HepG2 (cell line): Measurements from ENCODE around the gene PGS1. TPM values are rescaled to one million over a fixed set of nuclear protein-coding genes. Genes with fewer than 3 reads are reported as not detected.
A peak's percentile ranks its signal among the peaks of the same experiment; 100 is the strongest.

ENCODE experiments used
- ATAC-seq: fragments of 200-7000 bp; cut with Tn5 transposase; 3 replicates; pipeline ENCODE4 v1.9.1; 2020; ENCODE audit warnings: mild to moderate bottlenecking, moderate library complexity
- BruUV-seq: library from RNA; stranded (reverse); fragments of 400-500 nt; replicated peaks from 2 replicates; lab custom pipeline; 2021; lab: Mats Ljungman, UMichigan
- CTCF ChIA-PET: fragments of 300-600 bp; formaldehyde crosslinking; extraction: SDS; loops from one replicate; lab custom pipeline; 2021; ENCODE audit warnings: low total read pairs, inconsistent platforms, low intra/inter-chr PET ratio; lab: Yijun Ruan, JAX
- POLR2A ChIA-PET: fragments of 350-600 bp; sonication (Branson Sonifier 250); formaldehyde crosslinking; loops from one replicate; lab custom pipeline; 2020; ENCODE audit warnings: antibody characterized with exemption, inconsistent platforms; lab: Yijun Ruan, JAX
- DNase-seq: peaks from one replicate; pipeline ENCODE4 v3.0.0-alpha.2; 2015; ENCODE audit warnings: low spot score
- FAIRE-seq: peaks from 3 replicates; lab custom pipeline; 2011; peaks lifted over from hg19 to GRCh38; lab: Jason Lieb, UNC
- H2AFZ ChIP-seq: one replicate; pipeline ENCODE4 v1.6.1; 2011; ENCODE audit warnings: low read length, inconsistent platforms
- H3K27ac ChIP-seq: fragments of 300-600 bp; 3 replicates; pipeline ENCODE4 v1.8.0; 2011; ENCODE audit warnings: mixed run types, mild to moderate bottlenecking, mixed read lengths, low read length, inconsistent platforms; ENCODE audit not compliant: insufficient read depth; ENCODE audit errors: extremely low read length
- H3K27me3 ChIP-seq, 2 experiments: fragments of 200-600 bp in 1 of 2; 2 replicates in 1 of 2; 3 replicates in 1 of 2; pipeline versions ENCODE4 v1.6.0 to v1.8.0; 2011; ENCODE audit warnings: low read length in 2 of 2, mild to moderate bottlenecking in 2 of 2, moderate library complexity in 2 of 2, inconsistent platforms in 1 of 2; ENCODE audit not compliant: insufficient read depth in 2 of 2, control insufficient read depth in 1 of 2
- H3K36me3 ChIP-seq, 2 experiments: fragments of 200-600 bp in 1 of 2; replicated peaks in 1 of 2; 2 replicates in 1 of 2; 3 replicates in 1 of 2; pipeline versions ENCODE4 v1.5.1 to v1.8.0; 2011; ENCODE audit warnings: low read length in 2 of 2, inconsistent platforms in 1 of 2; ENCODE audit not compliant: insufficient read depth in 2 of 2, control insufficient read depth in 1 of 2
- H3K4me1 ChIP-seq: 2 replicates; pipeline ENCODE4 v1.5.1; 2012; ENCODE audit warnings: low read length, inconsistent platforms; ENCODE audit not compliant: insufficient read depth
- H3K4me2 ChIP-seq: 2 replicates; pipeline ENCODE4 v1.6.0; 2011; ENCODE audit warnings: low read depth, low read length, inconsistent platforms
- H3K4me3 ChIP-seq, 3 experiments: fragments of 200-600 bp in 1 of 3; sonication (generic), shearing (Covaris generic) in 1 of 3; replicated peaks in 1 of 3; 2 replicates each; pipeline ENCODE4 v1.5.1; 2011 to 2016; ENCODE audit warnings: low read length in 3 of 3, inconsistent platforms in 2 of 3, low read depth in 2 of 3, mild to moderate bottlenecking in 2 of 3, control low read depth in 1 of 3, mixed read lengths in 1 of 3; ENCODE audit not compliant: insufficient read depth in 1 of 3
- H3K79me2 ChIP-seq: one replicate; pipeline ENCODE4 v1.6.1; 2011; ENCODE audit warnings: low read length, inconsistent platforms; ENCODE audit not compliant: insufficient read depth
- H3K9ac ChIP-seq: 2 replicates; pipeline ENCODE4 v1.6.0; 2011; ENCODE audit warnings: mild to moderate bottlenecking, low read depth, low read length, inconsistent platforms; ENCODE audit not compliant: insufficient read depth
- H3K9me3 ChIP-seq: 2 replicates; pipeline ENCODE4 v1.5.1; 2012; ENCODE audit warnings: mild to moderate bottlenecking, low read length
- H4K20me1 ChIP-seq: 2 replicates; pipeline ENCODE4 v1.6.0; 2011; ENCODE audit warnings: inconsistent platforms, mild to moderate bottlenecking, low read length, moderate library complexity; ENCODE audit not compliant: insufficient read depth
- CREB1 ChIP-seq, 2 experiments: fragments of 450-650 bp in 1 of 2; IDR thresholded peaks; 2 replicates each; pipeline ENCODE4 v1.6.1; 2016 to 2017; ENCODE audit warnings: control low read depth in 1 of 2, mild to moderate bottlenecking in 1 of 2, missing compliant biosample characterization in 1 of 2, missing genetic modification characterization in 1 of 2
- HINFP ChIP-seq: sonication (generic); formaldehyde crosslinking; IDR thresholded peaks from 2 replicates; pipeline ENCODE4 v1.4.0; 2020; ENCODE audit warnings: low read depth, mild to moderate bottlenecking, missing genetic modification reagents
- ISL2 ChIP-seq: sonication (generic); formaldehyde crosslinking; IDR thresholded peaks from 2 replicates; pipeline ENCODE4 v1.5.0; 2020; ENCODE audit warnings: missing genetic modification reagents
- LCORL ChIP-seq, 2 experiments: fragments of 450-650 bp in 1 of 2; sonication (generic) in 1 of 2; formaldehyde crosslinking in 1 of 2; IDR thresholded peaks; 2 replicates each; pipeline versions ENCODE4 v1.5.0 to v1.6.1; 2017 to 2020; ENCODE audit warnings: antibody characterized with exemption in 1 of 2, missing genetic modification reagents in 1 of 2
- ZNF33B ChIP-seq: sonication (generic); formaldehyde crosslinking; IDR thresholded peaks from 2 replicates; pipeline ENCODE4 v1.5.1; 2020; ENCODE audit warnings: mild to moderate bottlenecking, missing genetic modification reagents
- WGBS: methylation state at CpG from one replicate; pipeline ENCODE4 v1.1.6; 2017; ENCODE audit warnings: low lambda C conversion rate; 5-methylcytosine and 5-hydroxymethylcytosine counted together
- in situ Hi-C: cut with HindIII; loops from 2 replicates; pipeline ENCODE4 v1.10.0; 2017; ENCODE audit warnings: low pct_unique_long_range_greater_than_20kb; ENCODE audit not compliant: extremely low pct_ligation_motif_present
- intact Hi-C: fragments of 100-400 bp; cut with micrococcal nuclease; formaldehyde crosslinking; loops from one replicate; pipeline ENCODE4 v1.10.0; 2022; ENCODE audit not compliant: unreplicated experiment
- polyA plus RNA-seq, 8 experiments: library from polyadenylated mRNA; depleted of rRNA in 3 of 8; stranded (reverse) in 7 of 8; unstranded in 1 of 8; fragments of >200 nt; fragmentation: Illumina TruSeq in 4 of 8; extraction: Trizol in 4 of 8; gene quantifications; 2 replicates each; pipeline versions ENCODE4 v1.2.1 to v1.2.3, GENCODE V29; 2011 to 2016; ENCODE audit warnings: low read depth in 4 of 8, missing spikeins in 1 of 8, mixed read lengths in 1 of 8; ENCODE audit not compliant: insufficient read depth in 1 of 8
- total RNA-seq, 5 experiments: library from RNA; depleted of rRNA; stranded (reverse); fragments of >200 nt; fragmentation: Illumina TruSeq; extraction: Trizol; gene quantifications; 2 replicates each; pipeline ENCODE4 v1.2.3, GENCODE V29; 2016; ENCODE audit warnings: low read depth in 1 of 5

The PGS1 gene
- total and polyA plus RNA-seq, 2 of the 13 experiments (the other 11 are each of a cell fraction or from before 2014, with no cell fraction given), result 25.9 to 31.5 TPM

- CTCF ChIA-PET, result no interaction called here
- no TSS peak for BruUV-seq
Measured at GRCh38 chr17:78418326-78419026, 40.0 kb downstream of the PGS1 start.

More at GRCh38 chr17:78418326-78419026, 40.0 kb downstream of the PGS1 start:
- ATAC-seq (no peak), FAIRE-seq (peak; percentile 40), DNase-seq (no peak)
- Histone ChIP-seq H3K9me3 (no peaks in the 10 kb centered on the region), H3K27ac (no peak overlapping the region), H4K20me1 (peaks cover 29% of the 10 kb centered on the region), H3K4me1 (peaks cover 29% of the 10 kb centered on the region), H3K9ac (no peak overlapping the region), H2AFZ (no peak overlapping the region), H3K4me3 (no peak overlapping the region), H3K27me3 (no peaks in the 10 kb centered on the region), H3K4me2 (no peak overlapping the region), H3K36me3 (peaks cover 22 to 44% of the 10 kb centered on the region in 2 experiments), H3K79me2 (no peaks in the 10 kb centered on the region)
- TF ChIP-seq CREB1 (IDR thresholded peaks at IDR 0.05), result peak; percentile 8; the same call in 1 of the 2 replicates
- TF ChIP-seq CREB1 (CRISPR knock-in tag; IDR thresholded peaks at IDR 0.05), result no peak
- peak; percentile 71; the same call in 1 of the 2 replicates for TF ChIP-seq LCORL (IDR thresholded peaks at IDR 0.05)
- TF ChIP-seq LCORL (CRISPR knock-in tag; IDR thresholded peaks at IDR 0.05), result no peak
- no peak for TF ChIP-seq ZNF33B (CRISPR knock-in tag)
- TF ChIP-seq ISL2 (CRISPR knock-in tag), result no peak
- TF ChIP-seq HINFP (CRISPR knock-in tag), result no peak
- in situ Hi-C loops, result no loop called here
- WGBS, result 89% methylated on average over 12 of the region's 12 CpGs
- POLR2A ChIA-PET, result no interaction called here
- intact Hi-C loops, result no loop called here
